GM18519 (cell line): ENCODE measurements around the gene CYP24A1.

Experiments used
- ATAC-seq: cut with Tn5 transposase; IDR thresholded peaks from one replicate; pipeline ENCODE4 v1.9.1; 2021; ENCODE audit warnings: mild to moderate bottlenecking, moderate library complexity; ENCODE audit not compliant: unreplicated experiment, low FRiP score

Gene CYP24A1

GRCh38 chr20:54158856-54159418 lies 14.8 kb downstream of the CYP24A1 start:
- no peak for ATAC-seq

- ATAC-seq, result no peak
Observed at GRCh38 chr20:54158226-54158625, 15.6 kb downstream of the CYP24A1 start.

GRCh38 chr20:54156981-54157835 lies 16.6 kb downstream of the CYP24A1 start:
- no peak for ATAC-seq

DNA sequence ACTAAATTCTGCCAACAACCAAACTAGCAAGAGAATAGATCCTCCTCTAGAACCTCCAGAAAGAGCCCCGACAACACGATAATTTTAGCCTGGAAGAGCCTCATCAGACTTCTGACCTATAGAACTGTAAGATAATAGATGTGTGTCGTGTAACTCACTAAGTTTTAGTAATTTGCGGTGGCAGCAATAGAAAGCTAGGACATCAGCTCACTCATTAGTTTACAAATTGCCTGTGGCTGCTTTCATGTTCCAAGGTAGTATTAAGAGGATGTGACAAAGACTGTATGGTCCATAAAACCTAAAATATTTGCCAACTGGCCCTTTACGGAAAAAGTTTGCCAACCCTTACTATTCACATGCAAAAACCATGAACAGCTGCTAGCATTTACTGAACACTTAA lies 17.3 kb downstream of the CYP24A1 start:
- no peak for ATAC-seq

DNA sequence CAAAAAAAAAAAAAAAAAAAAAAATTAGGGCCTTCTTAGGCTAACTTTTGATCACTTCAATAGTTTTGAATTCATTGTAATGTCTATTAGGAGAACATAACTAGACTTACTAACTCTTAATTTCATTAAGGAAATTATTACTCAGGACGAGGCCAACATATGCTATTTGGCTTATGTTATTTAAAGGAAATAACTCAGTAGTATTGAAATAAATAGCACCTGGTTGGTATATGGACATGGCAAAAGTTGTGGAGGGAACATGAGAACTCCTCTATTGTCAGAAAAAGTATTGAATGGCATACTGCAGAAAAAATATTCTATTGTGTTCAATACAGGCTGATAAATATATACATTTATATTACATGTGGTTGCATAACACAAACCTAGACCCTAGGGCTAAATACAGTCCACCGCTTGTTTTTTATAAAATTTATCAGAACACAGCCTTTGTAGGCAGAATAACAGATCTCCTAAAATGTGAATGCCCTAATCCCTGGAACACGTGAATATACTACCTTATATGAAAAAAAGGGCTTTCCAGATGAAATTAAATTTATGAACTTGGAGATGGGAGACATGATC lies 18.0 kb downstream of the CYP24A1 start:
- no peak for ATAC-seq

DNA sequence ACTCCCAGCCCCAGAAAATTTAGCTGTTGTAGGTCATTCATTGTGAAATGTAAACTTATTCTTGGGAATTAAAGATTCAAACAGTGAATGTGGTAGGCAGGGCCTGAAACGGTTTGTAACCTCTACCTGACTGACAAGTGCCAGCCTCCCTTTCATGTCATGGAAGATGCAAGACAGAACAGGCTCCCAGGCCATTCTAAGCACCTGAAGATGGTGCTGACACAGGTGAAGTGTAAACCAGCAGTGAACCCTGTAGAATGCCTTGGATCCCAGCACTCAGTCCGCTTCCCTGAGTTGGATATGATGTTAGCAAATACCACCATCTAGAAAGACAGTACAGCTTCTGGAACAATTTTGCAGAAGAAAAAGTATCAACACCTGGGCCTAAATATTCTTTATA lies 19.3 kb downstream of the CYP24A1 start:
- no peak for ATAC-seq

GRCh38 chr20:54153847-54154246 lies 19.9 kb downstream of the CYP24A1 start:
- ATAC-seq, result no peak

- no peak for ATAC-seq
Observed at GRCh38 chr20:54153041-54153327, 20.8 kb downstream of the CYP24A1 start.

DNA sequence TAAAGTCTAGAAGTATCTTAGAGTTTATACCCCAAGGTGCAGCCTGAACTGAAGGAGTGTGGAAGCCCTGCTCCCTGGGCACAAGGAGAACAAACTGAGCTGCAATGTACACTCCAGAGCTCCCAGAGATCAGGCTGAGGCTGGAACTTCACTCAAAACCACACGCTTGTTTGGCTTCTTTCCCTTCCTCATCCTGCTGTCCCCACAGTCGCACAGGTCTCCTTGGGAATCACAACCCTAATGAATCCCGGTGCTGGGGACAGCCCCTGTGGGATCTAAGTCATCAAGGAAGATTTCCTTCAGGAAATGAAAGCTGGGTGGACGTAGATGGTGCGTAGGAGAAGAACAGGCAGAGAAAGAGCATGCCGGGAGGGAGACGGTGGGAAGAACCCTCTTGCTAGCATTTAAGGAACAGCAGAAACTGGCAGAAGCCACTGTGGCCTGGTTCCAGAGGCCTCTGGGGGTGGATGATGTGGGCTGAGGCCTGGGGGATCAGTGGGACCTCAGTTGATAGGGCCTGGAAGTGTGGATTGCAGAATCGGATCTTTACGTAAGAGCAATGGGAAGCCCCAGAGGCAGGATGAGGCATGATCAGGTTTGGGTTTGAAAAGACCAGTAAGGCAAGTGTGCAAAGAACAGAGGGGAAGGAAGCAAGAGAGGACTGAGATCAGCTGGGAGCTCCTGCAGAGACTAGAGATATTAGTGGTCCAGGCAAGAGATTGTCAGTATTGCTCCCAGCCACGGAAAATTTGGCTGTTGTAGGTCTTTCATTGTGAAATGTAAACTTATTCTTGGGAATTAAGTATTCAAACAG lies 21.4 kb downstream of the CYP24A1 start:
- ATAC-seq, result no peak

GRCh38 chr20:54151511-54152226 lies 22.1 kb downstream of the CYP24A1 start:
- ATAC-seq, result no peak

- ATAC-seq, result no peak
Observed at GRCh38 chr20:54151075-54151439, 22.7 kb downstream of the CYP24A1 start.

GRCh38 chr20:54149765-54150264 lies 24.0 kb downstream of the CYP24A1 start:
- no peak for ATAC-seq

DNA sequence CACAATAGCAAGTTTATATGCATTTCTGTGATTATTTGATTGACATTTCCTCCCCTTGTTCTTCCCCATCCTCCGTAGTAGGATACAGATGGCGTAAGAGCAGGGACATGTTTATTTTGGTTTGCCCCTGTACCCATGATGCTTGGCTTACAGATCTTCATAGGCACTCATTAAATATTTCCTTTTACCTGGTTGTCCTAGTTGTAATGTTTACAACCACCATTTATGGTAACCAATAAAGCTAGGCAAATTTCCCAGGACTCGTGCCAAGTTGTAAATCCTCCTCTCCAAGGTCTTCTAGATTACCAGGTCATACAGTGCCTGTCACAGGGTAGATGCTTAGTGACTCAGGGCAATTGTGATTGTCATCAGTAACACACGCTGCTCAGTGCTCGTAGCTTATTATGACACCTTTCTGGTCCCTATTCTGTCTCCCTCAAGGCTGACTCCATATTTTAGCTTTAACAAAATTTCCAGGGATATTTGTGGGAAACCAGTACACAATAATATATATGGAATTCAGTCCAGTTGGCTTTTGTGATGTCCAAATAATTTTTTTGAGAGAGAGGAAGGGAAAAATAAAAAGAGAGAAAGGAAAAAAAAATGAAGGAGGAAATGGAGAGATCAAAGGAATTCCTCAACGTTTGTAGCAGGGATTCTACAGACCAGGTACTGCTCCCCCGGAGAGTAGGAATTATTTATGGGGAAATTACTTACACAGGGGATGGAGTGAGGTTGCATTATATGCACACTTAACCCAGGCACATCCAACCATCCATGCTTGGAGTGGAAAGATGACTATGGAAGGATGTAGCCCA lies 24.6 kb downstream of the CYP24A1 start:
- ATAC-seq, result no peak

- ATAC-seq, result no peak
Observed at GRCh38 chr20:54146672-54147071, 27.1 kb downstream of the CYP24A1 start.

DNA sequence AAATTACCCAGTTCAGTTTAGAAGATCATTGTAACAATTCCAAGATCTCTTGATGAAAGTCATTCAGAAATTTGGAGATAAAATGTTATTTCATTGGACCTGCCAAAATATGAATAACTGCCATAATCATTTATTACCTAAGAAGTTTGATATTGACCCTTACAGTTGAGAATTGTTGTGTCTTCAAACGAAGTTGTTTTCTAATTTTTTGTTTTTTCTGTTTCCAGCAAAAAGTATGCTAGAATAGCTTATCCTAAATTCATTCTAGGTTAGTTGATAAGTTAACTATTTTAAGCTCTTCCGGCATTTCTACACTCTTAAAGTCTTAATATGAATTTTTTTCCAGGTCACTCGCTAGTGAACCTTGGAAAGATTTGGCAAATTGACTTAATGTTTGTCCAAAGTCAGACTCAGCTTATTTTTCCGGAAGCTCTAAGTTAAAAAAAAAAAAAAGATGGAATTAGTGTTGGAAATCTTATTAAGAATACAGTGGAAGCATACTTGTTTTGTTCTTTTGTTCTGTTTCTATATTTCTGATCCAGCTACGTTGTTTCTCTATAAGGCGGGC lies 28.9 kb downstream of the CYP24A1 start:
- no peak for ATAC-seq

GRCh38 chr20:54140927-54141566 lies 32.7 kb downstream of the CYP24A1 start:
- no peak for ATAC-seq

DNA sequence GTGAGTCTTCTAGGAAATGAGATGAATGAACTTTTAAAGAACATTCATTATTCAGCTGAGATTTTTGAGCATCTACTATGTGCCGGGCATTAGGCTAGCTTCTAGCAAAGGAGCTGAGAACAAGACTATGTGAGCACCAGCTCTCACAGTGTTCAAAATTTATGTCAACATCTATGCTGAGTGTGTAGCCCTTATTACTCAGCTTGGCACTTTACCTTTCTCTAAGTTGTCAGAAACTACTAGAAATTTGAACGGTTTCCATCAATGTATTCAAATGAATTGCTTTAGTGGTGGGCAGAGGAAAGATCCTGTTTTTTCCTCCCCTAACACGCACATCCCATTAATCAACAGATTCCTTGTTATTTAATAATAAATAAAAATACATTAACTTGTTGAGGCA lies 33.3 kb downstream of the CYP24A1 start:
- no peak for ATAC-seq

- no peak for ATAC-seq
Observed at GRCh38 chr20:54140067-54140466, 33.7 kb downstream of the CYP24A1 start.

- ATAC-seq, result no peak
Observed at GRCh38 chr20:54139188-54139587, 34.6 kb downstream of the CYP24A1 start.
